GM12878 (cell line): Measurements from ENCODE around the gene GPR146. TPM values are rescaled to one million over a fixed set of nuclear protein-coding genes. Genes with fewer than 3 reads are reported as not detected.

Source experiments
- ASH2L ChIP-seq: fragments of 300-600, 200-600 bp; sonication (generic); IDR thresholded peaks from 2 replicates; pipeline ENCODE4 v1.6.1; 2017; ENCODE audit warnings: low read depth, mild to moderate bottlenecking, borderline replicate concordance
- ATF3 ChIP-seq: IDR thresholded peaks from 2 replicates; pipeline ENCODE4 v1.6.1; 2011; ENCODE audit warnings: low read depth, mild to moderate bottlenecking, low read length, moderate library complexity, borderline replicate concordance; ENCODE audit errors: extremely low read depth
- BRCA1 ChIP-seq: IDR thresholded peaks from 2 replicates; pipeline ENCODE4 v1.6.1; 2011; ENCODE audit warnings: low read depth, low read length, improper control_type of control experiment
- CHD4 ChIP-seq: fragments of 200-600 bp; sonication (generic); IDR thresholded peaks from 2 replicates; pipeline ENCODE4 v1.6.1; 2016; ENCODE audit warnings: mild to moderate bottlenecking
- ELK1 ChIP-seq: IDR thresholded peaks from 2 replicates; pipeline ENCODE4 v1.6.1; 2012; ENCODE audit warnings: low read depth, low read length, improper control_type of control experiment
- EZH2 ChIP-seq: IDR thresholded peaks from 2 replicates; pipeline ENCODE4 v1.6.1; 2012; ENCODE audit warnings: low read depth, mild to moderate bottlenecking, control low read depth, inconsistent platforms, low read length, borderline replicate concordance; ENCODE audit not compliant: control insufficient read depth
- GABPA ChIP-seq: IDR thresholded peaks from 2 replicates; pipeline ENCODE4 v1.6.1; 2014; ENCODE audit warnings: antibody characterized with exemption, low read depth, mild to moderate bottlenecking, inconsistent platforms
- HSF1 ChIP-seq: fragments of 150-350 bp; IDR thresholded peaks from 2 replicates; pipeline ENCODE4 v1.6.1; 2014; ENCODE audit warnings: mild to moderate bottlenecking, low read depth, low read length
- JUNB ChIP-seq: IDR thresholded peaks from 2 replicates; pipeline ENCODE4 v1.6.1; 2016; ENCODE audit warnings: antibody characterized with exemption, mild to moderate bottlenecking
- JUND ChIP-seq: IDR thresholded peaks from 2 replicates; pipeline ENCODE4 v1.6.1; 2012; ENCODE audit warnings: low read depth, mild to moderate bottlenecking, low read length, improper control_type of control experiment, moderate library complexity
- MXI1 ChIP-seq: fragments of 150-350 bp; IDR thresholded peaks from 2 replicates; pipeline ENCODE4 v1.6.1; 2011; ENCODE audit warnings: low read depth, mild to moderate bottlenecking, inconsistent platforms, low read length, improper control_type of control experiment
- MYC ChIP-seq: IDR thresholded peaks from 2 replicates; pipeline ENCODE4 v1.6.1; 2011; ENCODE audit warnings: mild to moderate bottlenecking, low read length, moderate library complexity, inconsistent platforms; ENCODE audit not compliant: insufficient read depth, insufficient replicate concordance, insufficient read length, severe bottlenecking
- NBN ChIP-seq: fragments of 450-650 bp; IDR thresholded peaks from 2 replicates; pipeline ENCODE4 v1.6.1; 2016
- POLR2AphosphoS5 ChIP-seq: IDR thresholded peaks from 2 replicates; pipeline ENCODE4 v1.6.1; 2011; ENCODE audit warnings: mild to moderate bottlenecking, low read length, inconsistent platforms
- RAD21 ChIP-seq: IDR thresholded peaks from 2 replicates; pipeline ENCODE4 v1.6.1; 2011; ENCODE audit warnings: mild to moderate bottlenecking, low read depth, low read length, moderate library complexity; ENCODE audit not compliant: insufficient read depth
- SUPT20H ChIP-seq: IDR thresholded peaks from 2 replicates; pipeline ENCODE4 v1.6.1; 2011; ENCODE audit warnings: low read depth, mild to moderate bottlenecking, low read length, moderate library complexity, borderline replicate concordance; ENCODE audit not compliant: control insufficient read depth
- TARDBP ChIP-seq: IDR thresholded peaks from 2 replicates; pipeline ENCODE4 v1.6.1; 2016; ENCODE audit warnings: borderline replicate concordance
- USF2 ChIP-seq: IDR thresholded peaks from 2 replicates; pipeline ENCODE4 v1.6.1; 2011; ENCODE audit warnings: low read depth, low read length, improper control_type of control experiment, borderline replicate concordance
- YY1 ChIP-seq: IDR thresholded peaks from 2 replicates; pipeline ENCODE4 v1.6.1; 2011; ENCODE audit warnings: low read depth, mild to moderate bottlenecking, low read length
- ZNF217 ChIP-seq: fragments of 450-650 bp; IDR thresholded peaks from 2 replicates; pipeline ENCODE4 v1.6.1; 2017; ENCODE audit warnings: antibody characterized with exemption, mild to moderate bottlenecking
- ZNF24 ChIP-seq: fragments of 450-650 bp; IDR thresholded peaks from 2 replicates; pipeline ENCODE4 v1.6.1; 2017; ENCODE audit warnings: antibody characterized with exemption, mild to moderate bottlenecking
- polyA plus RNA-seq, 11 experiments: library from polyadenylated mRNA; depleted of rRNA in 4 of 11; unstranded in 6 of 11; stranded (reverse) in 5 of 11; fragments of >200 nt; fragmentation: Nextera tagmentation in 4 of 11; fragmentation: Illumina TruSeq in 1 of 11; extraction: Ambion mirVana in 4 of 11; extraction: Trizol in 1 of 11; gene quantifications; 1 replicate in 1 of 11; 2 replicates in 10 of 11; pipeline versions ENCODE4 v1.2.1 to v1.2.3, GENCODE V29; 2011 to 2016; ENCODE audit warnings: inconsistent platforms in 2 of 11, missing spikeins in 2 of 11, low read depth in 1 of 11
- total RNA-seq, 4 experiments: library from RNA; depleted of rRNA in 3 of 4; stranded (reverse); fragments of >200 nt in 3 of 4; fragmentation: Illumina TruSeq in 1 of 4; extraction: Trizol in 1 of 4; gene quantifications; 2 replicates each; pipeline versions ENCODE4 v1.2.1 to v1.2.3, GENCODE V29; 2013 to 2021
- TF ChIP-seq, protein P1 (sequence below), 3 experiments: IDR thresholded peaks in 2 of 3; conservative IDR thresholded peaks in 1 of 3; 2 replicates each; pipeline ENCODE4 v1.5.1; 2011; ENCODE audit warnings: low read depth in 3 of 3, low read length in 3 of 3, mild to moderate bottlenecking in 3 of 3, control low read depth in 2 of 3, moderate library complexity in 2 of 3, inconsistent platforms in 1 of 3, mixed read lengths in 1 of 3; ENCODE audit not compliant: control insufficient read depth in 2 of 3, insufficient read depth in 1 of 3; ENCODE audit errors: extremely low read depth in 1 of 3
- TF ChIP-seq, protein P2 (sequence below): fragments of 450-650 bp; IDR thresholded peaks from 2 replicates; pipeline ENCODE4 v1.6.1; 2016; ENCODE audit warnings: mild to moderate bottlenecking

GPR146 gene
- total and polyA plus RNA-seq, 10 of the 15 experiments (the other 5 are each of a cell fraction or from before 2014, with no cell fraction given), result 0.19 to 12.0 (median 0.54) TPM; not detected in 2

- TF ChIP-seq HSF1, result no peak
- TF ChIP-seq, protein P1, sequence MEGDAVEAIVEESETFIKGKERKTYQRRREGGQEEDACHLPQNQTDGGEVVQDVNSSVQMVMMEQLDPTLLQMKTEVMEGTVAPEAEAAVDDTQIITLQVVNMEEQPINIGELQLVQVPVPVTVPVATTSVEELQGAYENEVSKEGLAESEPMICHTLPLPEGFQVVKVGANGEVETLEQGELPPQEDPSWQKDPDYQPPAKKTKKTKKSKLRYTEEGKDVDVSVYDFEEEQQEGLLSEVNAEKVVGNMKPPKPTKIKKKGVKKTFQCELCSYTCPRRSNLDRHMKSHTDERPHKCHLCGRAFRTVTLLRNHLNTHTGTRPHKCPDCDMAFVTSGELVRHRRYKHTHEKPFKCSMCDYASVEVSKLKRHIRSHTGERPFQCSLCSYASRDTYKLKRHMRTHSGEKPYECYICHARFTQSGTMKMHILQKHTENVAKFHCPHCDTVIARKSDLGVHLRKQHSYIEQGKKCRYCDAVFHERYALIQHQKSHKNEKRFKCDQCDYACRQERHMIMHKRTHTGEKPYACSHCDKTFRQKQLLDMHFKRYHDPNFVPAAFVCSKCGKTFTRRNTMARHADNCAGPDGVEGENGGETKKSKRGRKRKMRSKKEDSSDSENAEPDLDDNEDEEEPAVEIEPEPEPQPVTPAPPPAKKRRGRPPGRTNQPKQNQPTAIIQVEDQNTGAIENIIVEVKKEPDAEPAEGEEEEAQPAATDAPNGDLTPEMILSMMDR (IDR thresholded peaks at IDR 0.05 in 2 of 3, conservative IDR thresholded peaks at IDR 0.05 in 1 of 3; ENCODE audit: control insufficient read depth in 2 of 3, extremely low read depth in 1 of 3, insufficient read depth in 1 of 3, low read depth in 3 of 3, low read length in 3 of 3), result no peak
- TF ChIP-seq ZNF217, result no peak
- peak; percentile 90 for TF ChIP-seq NBN
- no peak for TF ChIP-seq JUND
- no peak for TF ChIP-seq CHD4
- TF ChIP-seq ELK1, result peak; percentile 38; the same call in 1 of the 2 replicates
- no peak for TF ChIP-seq TARDBP
- TF ChIP-seq RAD21, result no peak
- peak; percentile 79 for TF ChIP-seq POLR2AphosphoS5
- TF ChIP-seq ASH2L, result no peak
- peak; percentile 42; the same call in 1 of the 2 replicates for TF ChIP-seq BRCA1
- no peak for TF ChIP-seq USF2
- no peak for TF ChIP-seq JUNB
- no peak for TF ChIP-seq MYC
- TF ChIP-seq GABPA, result no peak
- peak; percentile 62; the same call in 1 of the 2 replicates for TF ChIP-seq ZNF24
- no peak for TF ChIP-seq ATF3
- TF ChIP-seq, protein P2, sequence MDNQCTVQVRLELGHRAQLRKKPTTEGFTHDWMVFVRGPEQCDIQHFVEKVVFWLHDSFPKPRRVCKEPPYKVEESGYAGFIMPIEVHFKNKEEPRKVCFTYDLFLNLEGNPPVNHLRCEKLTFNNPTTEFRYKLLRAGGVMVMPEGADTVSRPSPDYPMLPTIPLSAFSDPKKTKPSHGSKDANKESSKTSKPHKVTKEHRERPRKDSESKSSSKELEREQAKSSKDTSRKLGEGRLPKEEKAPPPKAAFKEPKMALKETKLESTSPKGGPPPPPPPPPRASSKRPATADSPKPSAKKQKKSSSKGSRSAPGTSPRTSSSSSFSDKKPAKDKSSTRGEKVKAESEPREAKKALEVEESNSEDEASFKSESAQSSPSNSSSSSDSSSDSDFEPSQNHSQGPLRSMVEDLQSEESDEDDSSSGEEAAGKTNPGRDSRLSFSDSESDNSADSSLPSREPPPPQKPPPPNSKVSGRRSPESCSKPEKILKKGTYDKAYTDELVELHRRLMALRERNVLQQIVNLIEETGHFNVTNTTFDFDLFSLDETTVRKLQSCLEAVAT, result 0 out of 2 replicates have a peak, but pooled peaks have one; percentile 22
- peak; percentile 45; the same call in 1 of the 2 replicates for TF ChIP-seq YY1
- no peak for TF ChIP-seq EZH2
- TF ChIP-seq SUPT20H, result no peak
- TF ChIP-seq MXI1, result peak; percentile 76
These were observed 20.0 kb upstream of the GPR146 start (continued) for GRCh38 chr7:1024331-1024841.
